Astrocyte (in vitro differentiated cells and primary cell): ENCODE results near the gene EGFL7. TPM values are rescaled to one million over a fixed set of nuclear protein-coding genes. Genes with fewer than 3 reads are reported as not detected.

Experiments
- DNase-seq: peaks from one replicate; pipeline ENCODE4 v3.0.0-alpha.2; 2010; ENCODE audit warnings: low read depth
- FAIRE-seq: peaks from 2 replicates; lab custom pipeline; 2011; peaks lifted over from hg19 to GRCh38; lab: Jason Lieb, UNC
- H2AFZ ChIP-seq: 2 replicates; pipeline ENCODE4 v1.6.0; 2012; ENCODE audit warnings: low read depth, low read length, inconsistent platforms
- H3K27ac ChIP-seq: 2 replicates; pipeline ENCODE4 v1.5.1; 2011; ENCODE audit warnings: low read depth, low read length, inconsistent platforms
- H3K27me3 ChIP-seq: 2 replicates; pipeline ENCODE4 v1.6.0; 2011; ENCODE audit warnings: low read length, inconsistent platforms; ENCODE audit not compliant: insufficient read depth
- H3K36me3 ChIP-seq: 2 replicates; pipeline ENCODE4 v1.5.1; 2011; ENCODE audit warnings: low read length, inconsistent platforms; ENCODE audit not compliant: insufficient read depth
- H3K4me1 ChIP-seq: 2 replicates; pipeline ENCODE4 v1.5.1; 2011; ENCODE audit warnings: low read length, inconsistent platforms; ENCODE audit not compliant: insufficient read depth
- H3K4me2 ChIP-seq: 2 replicates; pipeline ENCODE4 v1.6.0; 2012; ENCODE audit warnings: low read length, inconsistent platforms
- H3K4me3 ChIP-seq: 2 replicates; pipeline ENCODE4 v1.5.1; 2011; ENCODE audit warnings: low read depth, mild to moderate bottlenecking, low read length, inconsistent platforms; ENCODE audit not compliant: insufficient read depth
- H3K79me2 ChIP-seq: 2 replicates; pipeline ENCODE4 v1.6.0; 2012; ENCODE audit warnings: mild to moderate bottlenecking, low read length, inconsistent platforms; ENCODE audit not compliant: insufficient read depth
- H3K9ac ChIP-seq: 2 replicates; pipeline ENCODE4 v1.6.0; 2012; ENCODE audit warnings: mild to moderate bottlenecking, low read length, inconsistent platforms
- H3K9me3 ChIP-seq: 2 replicates; pipeline ENCODE4 v1.5.1; 2012; ENCODE audit warnings: low read depth, mild to moderate bottlenecking, low read length, inconsistent platforms; ENCODE audit not compliant: insufficient read depth
- H4K20me1 ChIP-seq: 2 replicates; pipeline ENCODE4 v1.6.0; 2012; ENCODE audit warnings: low read length, inconsistent platforms; ENCODE audit not compliant: insufficient read depth
- H3K27ac Mint-ChIP-seq: one replicate; pipeline ENCODE4 v1.8.0; 2021; ENCODE audit warnings: mild to moderate bottlenecking, mixed read lengths; ENCODE audit not compliant: unreplicated experiment
- H3K27me3 Mint-ChIP-seq: one replicate; pipeline ENCODE4 v1.8.0; 2021; ENCODE audit warnings: low read depth, mixed read lengths; ENCODE audit not compliant: unreplicated experiment
- H3K36me3 Mint-ChIP-seq: one replicate; pipeline ENCODE4 v1.8.0; 2021; ENCODE audit warnings: low read depth, mixed read lengths; ENCODE audit not compliant: unreplicated experiment
- H3K4me1 Mint-ChIP-seq: one replicate; pipeline ENCODE4 v1.8.0; 2021; ENCODE audit warnings: low read depth, mixed read lengths; ENCODE audit not compliant: unreplicated experiment
- H3K4me3 Mint-ChIP-seq: one replicate; pipeline ENCODE4 v1.8.0; 2021; ENCODE audit warnings: mild to moderate bottlenecking, moderate library complexity, mixed read lengths; ENCODE audit not compliant: unreplicated experiment
- H3K9me3 Mint-ChIP-seq: one replicate; pipeline ENCODE4 v1.8.0; 2021; ENCODE audit warnings: mild to moderate bottlenecking, mixed read lengths; ENCODE audit not compliant: unreplicated experiment
- CTCF ChIP-seq: IDR thresholded peaks from 2 replicates; pipeline ENCODE4 v1.5.1; 2011; ENCODE audit warnings: low read depth, mild to moderate bottlenecking, inconsistent platforms, low read length, moderate library complexity; ENCODE audit not compliant: insufficient read depth
- EZH2 ChIP-seq: IDR thresholded peaks from 2 replicates; pipeline ENCODE4 v1.6.1; 2012; ENCODE audit warnings: mild to moderate bottlenecking, low read length, inconsistent platforms; ENCODE audit not compliant: insufficient read depth
- total RNA-seq: library from RNA; stranded (reverse); gene quantifications from 2 replicates; pipeline ENCODE4 v1.2.1, GENCODE V29; 2021

EGFL7 gene
- total RNA-seq, 1 donor from 2014 or later = 12.3 TPM

- no peak for DNase-seq
- Histone ChIP-seq H3K27me3 (no peaks in the 10 kb centered on the region), H3K4me2 (no peak overlapping the region), H3K9me3 (no peaks in the 10 kb centered on the region), H2AFZ (no peak overlapping the region), H3K9ac (no peak overlapping the region), H3K36me3 (no peaks in the 10 kb centered on the region), H3K4me1 (no peaks in the 10 kb centered on the region), H3K27ac (no peak overlapping the region), H4K20me1 (peaks cover 23% of the 10 kb centered on the region), H3K79me2 (peaks cover 6% of the 10 kb centered on the region), H3K4me3 (no peak overlapping the region)
- Mint-ChIP-seq H3K4me1 (no peaks in the 10 kb centered on the region), H3K27me3 (peaks cover 2% of the 10 kb centered on the region), H3K36me3 (no peaks in the 10 kb centered on the region), H3K4me3 (no peak overlapping the region), H3K27ac (no peak overlapping the region), H3K9me3 (no peaks in the 10 kb centered on the region)
- TF ChIP-seq EZH2 (no peak), CTCF (no peak)
- FAIRE-seq = no peak
These were observed 12.2 kb downstream of the EGFL7 start for GRCh38 chr9:136674786-136675349.

- Histone ChIP-seq H3K27ac (no peak overlapping the region), H3K9me3 (no peaks in the 10 kb centered on the region), H3K4me2 (no peak overlapping the region), H3K79me2 (peaks cover 6% of the 10 kb centered on the region), H3K27me3 (no peaks in the 10 kb centered on the region), H2AFZ (no peak overlapping the region), H3K9ac (no peak overlapping the region), H3K4me1 (no peaks in the 10 kb centered on the region), H4K20me1 (peaks cover 23% of the 10 kb centered on the region), H3K4me3 (no peak overlapping the region), H3K36me3 (no peaks in the 10 kb centered on the region)
- no peaks in the 10 kb centered on the region for H3K36me3 Mint-ChIP-seq
- FAIRE-seq (no peak), DNase-seq (no peak)
- peaks cover 2% of the 10 kb centered on the region for H3K27me3 Mint-ChIP-seq
- H3K9me3 Mint-ChIP-seq = no peaks in the 10 kb centered on the region
- no peak for TF ChIP-seq EZH2
- no peak for TF ChIP-seq CTCF
- H3K4me1 Mint-ChIP-seq = no peaks in the 10 kb centered on the region
- H3K4me3 Mint-ChIP-seq = no peak overlapping the region
- H3K27ac Mint-ChIP-seq = no peak overlapping the region
These were observed 13.0 kb downstream of the EGFL7 start for GRCh38 chr9:136675477-136676296.

- DNase-seq = no peak
- H2AFZ ChIP-seq = no peak overlapping the region
- no peaks in the 10 kb centered on the region for H3K9me3 ChIP-seq
- no peak overlapping the region for H3K27ac Mint-ChIP-seq
- H3K9ac ChIP-seq = no peak overlapping the region
- FAIRE-seq = no peak
- H4K20me1 ChIP-seq = peaks cover 27% of the 10 kb centered on the region
- no peaks in the 10 kb centered on the region for H3K9me3 Mint-ChIP-seq
- no peaks in the 10 kb centered on the region for H3K4me1 ChIP-seq
- H3K36me3 Mint-ChIP-seq = no peaks in the 10 kb centered on the region
- no peak overlapping the region for H3K4me3 ChIP-seq
- no peaks in the 10 kb centered on the region for H3K4me1 Mint-ChIP-seq
- TF ChIP-seq EZH2 (no peak), CTCF (no peak)
- no peak overlapping the region for H3K4me2 ChIP-seq
- H3K27me3 ChIP-seq = no peaks in the 10 kb centered on the region
- H3K27ac ChIP-seq = no peak overlapping the region
- peaks cover 6% of the 10 kb centered on the region for H3K79me2 ChIP-seq
- H3K27me3 Mint-ChIP-seq = peaks cover 2% of the 10 kb centered on the region
- H3K4me3 Mint-ChIP-seq = no peak overlapping the region
- no peaks in the 10 kb centered on the region for H3K36me3 ChIP-seq
These were observed 13.6 kb downstream of the EGFL7 start for GRCh38 chr9:136676297-136676794.
